D721Med (cell line): Measurements from ENCODE around the gene PTPRF.

ENCODE experiments used
- DNase-seq: peaks from one replicate; pipeline ENCODE4 v3.0.0; 2011; ENCODE audit warnings: low spot score; ENCODE audit not compliant: insufficient read length
- FAIRE-seq: peaks from 2 replicates; lab custom pipeline; 2011; peaks lifted over from hg19 to GRCh38; lab: Jason Lieb, UNC
- CTCF ChIP-seq: IDR thresholded peaks from 2 replicates; pipeline ENCODE4 v1.5.1; 2012; ENCODE audit warnings: mild to moderate bottlenecking, control low read depth; ENCODE audit not compliant: insufficient read depth; ENCODE audit errors: missing control alignments

PTPRF gene

GRCh38 chr1:43664369-43664768 is 133.7 kb downstream of the PTPRF start:
- FAIRE-seq (no peak), DNase-seq (no peak)
- no peak for TF ChIP-seq CTCF

GRCh38 chr1:43666608-43667007 is 135.9 kb downstream of the PTPRF start:
- DNase-seq (no peak), FAIRE-seq (no peak)
- no peak for TF ChIP-seq CTCF

GRCh38 chr1:43668956-43669355 is 138.3 kb downstream of the PTPRF start:
- DNase-seq (no peak), FAIRE-seq (no peak)
- TF ChIP-seq CTCF, result no peak

GRCh38 chr1:43669878-43670277 is 139.2 kb downstream of the PTPRF start:
- TF ChIP-seq CTCF, result no peak
- DNase-seq (no peak), FAIRE-seq (no peak)

- FAIRE-seq (no peak), DNase-seq (no peak)
- TF ChIP-seq CTCF, result no peak
These were observed 140.5 kb downstream of the PTPRF start for GRCh38 chr1:43671193-43671592.

- FAIRE-seq, result no peak
- no peak for TF ChIP-seq CTCF
- DNase-seq, result no peak
These were observed 141.1 kb downstream of the PTPRF start for GRCh38 chr1:43671626-43672330.

GRCh38 chr1:43673261-43673660 is 142.6 kb downstream of the PTPRF start:
- DNase-seq, result no peak
- no peak for TF ChIP-seq CTCF
- no peak for FAIRE-seq
